ENCODE results near the gene ADGRD1.

DNA sequence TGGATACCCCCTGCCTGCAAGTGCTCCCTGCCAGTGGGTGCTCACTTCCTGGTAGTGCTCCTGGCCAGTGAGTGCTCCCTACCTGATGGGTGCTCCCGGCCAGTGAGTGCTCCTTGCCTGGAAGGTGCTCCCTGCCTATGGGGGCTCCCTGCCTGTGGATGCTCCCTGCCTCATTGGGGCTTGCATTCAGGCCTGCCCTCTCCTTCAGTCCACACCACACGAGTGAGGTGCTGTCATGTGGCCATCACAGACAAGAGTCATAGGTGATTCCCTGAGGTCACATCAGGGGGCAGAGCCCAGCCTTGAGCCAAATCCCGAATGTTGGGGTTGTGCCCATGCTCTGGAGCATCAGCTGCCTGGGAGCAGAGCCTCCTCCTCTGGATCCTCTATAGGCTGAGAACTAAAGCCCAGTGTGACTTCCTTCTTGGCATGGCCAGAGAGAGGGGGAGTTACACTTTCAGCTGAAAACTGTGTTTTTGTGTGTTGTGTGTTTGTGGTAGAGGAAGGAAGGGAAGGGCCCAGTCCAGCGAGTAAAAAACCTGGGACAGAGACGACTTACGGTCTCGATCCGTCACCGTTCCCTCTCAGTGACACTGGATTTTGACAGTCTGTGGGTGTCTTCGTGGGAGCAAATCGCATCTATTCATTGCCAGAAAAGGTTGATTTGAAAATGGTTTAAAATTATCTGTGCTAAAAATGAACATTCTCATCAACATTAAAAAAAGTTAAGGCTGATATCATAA is 136.0 kb downstream of the ADGRD1 start:
- TF ChIP-seq, protein P1, sequence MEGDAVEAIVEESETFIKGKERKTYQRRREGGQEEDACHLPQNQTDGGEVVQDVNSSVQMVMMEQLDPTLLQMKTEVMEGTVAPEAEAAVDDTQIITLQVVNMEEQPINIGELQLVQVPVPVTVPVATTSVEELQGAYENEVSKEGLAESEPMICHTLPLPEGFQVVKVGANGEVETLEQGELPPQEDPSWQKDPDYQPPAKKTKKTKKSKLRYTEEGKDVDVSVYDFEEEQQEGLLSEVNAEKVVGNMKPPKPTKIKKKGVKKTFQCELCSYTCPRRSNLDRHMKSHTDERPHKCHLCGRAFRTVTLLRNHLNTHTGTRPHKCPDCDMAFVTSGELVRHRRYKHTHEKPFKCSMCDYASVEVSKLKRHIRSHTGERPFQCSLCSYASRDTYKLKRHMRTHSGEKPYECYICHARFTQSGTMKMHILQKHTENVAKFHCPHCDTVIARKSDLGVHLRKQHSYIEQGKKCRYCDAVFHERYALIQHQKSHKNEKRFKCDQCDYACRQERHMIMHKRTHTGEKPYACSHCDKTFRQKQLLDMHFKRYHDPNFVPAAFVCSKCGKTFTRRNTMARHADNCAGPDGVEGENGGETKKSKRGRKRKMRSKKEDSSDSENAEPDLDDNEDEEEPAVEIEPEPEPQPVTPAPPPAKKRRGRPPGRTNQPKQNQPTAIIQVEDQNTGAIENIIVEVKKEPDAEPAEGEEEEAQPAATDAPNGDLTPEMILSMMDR (IDR thresholded peaks at IDR 0.05) = no peak
- no peak for TF ChIP-seq POLR2A (IDR thresholded peaks at IDR 0.05)
